ENCODE data around the gene LGALS8.
"Not testable (repeated sequence)": the region's sequence is repeated elsewhere in the genome, so short reads cannot be mapped to it uniquely, and the experiment has no call there.

The LGALS8 gene

GRCh38 chr1:236543065-236543669, 19.4 kb downstream of the LGALS8 start:
- no peak for DNase-seq

GRCh38 chr1:236545621-236546169, 21.9 kb downstream of the LGALS8 start:
- no peak for DNase-seq

- DNase-seq: no peak
Observed at GRCh38 chr1:236548452-236548851, 24.7 kb downstream of the LGALS8 start.

GRCh38 chr1:236550961-236551851, 27.4 kb downstream of the LGALS8 start:
- no peak for DNase-seq

GRCh38 chr1:236552096-236552495, 28.3 kb downstream of the LGALS8 start:
- no peak for DNase-seq

- DNase-seq: no peak
Observed at GRCh38 chr1:236552901-236553300, 29.1 kb downstream of the LGALS8 start.

GRCh38 chr1:236553370-236553769, 29.6 kb downstream of the LGALS8 start:
- no peak for DNase-seq

- DNase-seq: no peak
Observed at GRCh38 chr1:236556606-236557005, 32.8 kb downstream of the LGALS8 start.

- no peak for DNase-seq
Observed at GRCh38 chr1:236558081-236558480, 34.3 kb downstream of the LGALS8 start.

- no peak for DNase-seq
Observed at GRCh38 chr1:236558846-236559245, 35.1 kb downstream of the LGALS8 start.

- DNase-seq: no peak
Observed at GRCh38 chr1:236560213-236560771, 36.5 kb downstream of the LGALS8 start.

- no peak for DNase-seq
Observed at GRCh38 chr1:236561976-236562375, 38.2 kb downstream of the LGALS8 start.

- DNase-seq: no peak
Observed at GRCh38 chr1:236565530-236565929, 41.7 kb downstream of the LGALS8 start.

- DNase-seq: no peak
Observed at GRCh38 chr1:236568285-236568894, 44.6 kb downstream of the LGALS8 start.

- peak; percentile 2 for DNase-seq
Observed at GRCh38 chr1:236575523-236575922, 51.7 kb downstream of the LGALS8 start.

- no peak for DNase-seq
Observed at GRCh38 chr1:236576004-236576403, 52.2 kb downstream of the LGALS8 start.

- DNase-seq: not testable (repeated sequence)
Observed at GRCh38 chr1:236577041-236577440, 53.3 kb downstream of the LGALS8 start.

GRCh38 chr1:236578661-236579060, 54.9 kb downstream of the LGALS8 start:
- no peak for DNase-seq

GRCh38 chr1:236580404-236580803, 56.6 kb downstream of the LGALS8 start:
- DNase-seq: not testable (repeated sequence)

- no peak for DNase-seq
Observed at GRCh38 chr1:236581528-236581927, 57.7 kb downstream of the LGALS8 start.

- no peak for DNase-seq
Observed at GRCh38 chr1:236589531-236589930, 65.7 kb downstream of the LGALS8 start.

- DNase-seq: no peak
Observed at GRCh38 chr1:236590553-236591150, 66.9 kb downstream of the LGALS8 start.

- DNase-seq: no peak
Observed at GRCh38 chr1:236602171-236602570, 78.4 kb downstream of the LGALS8 start.

All from kidney glomerular epithelial cell (primary cell).